H1 (cell line): ENCODE data around the gene ZMIZ1. TPM values are rescaled to one million over a fixed set of nuclear protein-coding genes. Genes with fewer than 3 reads are reported as not detected.

ENCODE experiments used
- CBX8 ChIP-seq: fragments of 300-800, 300-1000 bp; sonication (generic); IDR thresholded peaks from 2 replicates; pipeline ENCODE4 v1.7.1; 2016; ENCODE audit warnings: low read depth, low read length, borderline replicate concordance
- CHD1 ChIP-seq: IDR thresholded peaks from 2 replicates; pipeline ENCODE4 v1.6.1; 2012; ENCODE audit warnings: low read depth, low read length, improper control_type of control experiment
- FOSL1 ChIP-seq: IDR thresholded peaks from 2 replicates; pipeline ENCODE4 v1.6.1; 2011; ENCODE audit warnings: mild to moderate bottlenecking, low read depth, low read length, moderate library complexity; ENCODE audit not compliant: insufficient read depth
- HDAC6 ChIP-seq: IDR thresholded peaks from one replicate; pipeline ENCODE4 v1.7.1; 2012; ENCODE audit warnings: low read depth, mild to moderate bottlenecking, inconsistent platforms, low read length, moderate library complexity
- MAFK ChIP-seq: IDR thresholded peaks from 2 replicates; pipeline ENCODE4 v1.6.1; 2012; ENCODE audit warnings: low read depth, mild to moderate bottlenecking, improper control_type of control experiment, low read length
- PHF8 ChIP-seq: fragments of 200-600 bp; sonication (generic); conservative IDR thresholded peaks from 2 replicates; pipeline ENCODE4 v1.7.1; 2012; ENCODE audit warnings: low read depth, mild to moderate bottlenecking, inconsistent platforms, low read length, moderate library complexity
- SP1 ChIP-seq: IDR thresholded peaks from 2 replicates; pipeline ENCODE4 v1.6.1; 2011; ENCODE audit warnings: low read depth, low read length
- polyA plus RNA-seq, 7 experiments: library from polyadenylated mRNA; depleted of rRNA in 3 of 7; stranded (reverse) in 5 of 7; unstranded in 2 of 7; fragments of >200 nt in 5 of 7; fragments of 200-250 nt in 2 of 7; gene quantifications; 1 replicate in 5 of 7; 2 replicates in 1 of 7; 4 replicates in 1 of 7; pipeline versions ENCODE4 v1.2.1 to v1.2.3, GENCODE V29; 2011 to 2013; ENCODE audit warnings: missing spikeins in 2 of 7, mixed read lengths in 2 of 7
- total RNA-seq: library from RNA; stranded (reverse); fragmentation: NEBNext Ultra II Directional; extraction: Animal tissue kit (Norgen Biotek cat#: 25700); gene quantifications from 2 replicates; pipeline ENCODE4 v1.2.1, GENCODE V29; 2021
- TF ChIP-seq, protein P1 (sequence below): fragments of 300-600 bp; sonication (generic); IDR thresholded peaks from 2 replicates; pipeline ENCODE4 v1.7.1; 2012; ENCODE audit warnings: low read length, moderate library complexity, mild to moderate bottlenecking, inconsistent platforms; ENCODE audit not compliant: insufficient replicate concordance
- TF ChIP-seq, protein P2 (sequence below): IDR thresholded peaks from 2 replicates; pipeline ENCODE4 v1.6.1; 2012; ENCODE audit warnings: inconsistent platforms
- TF ChIP-seq, protein P3 (sequence below): IDR thresholded peaks from 2 replicates; pipeline ENCODE4 v1.6.1; 2011; ENCODE audit warnings: low read depth, mild to moderate bottlenecking, low read length; ENCODE audit not compliant: insufficient read depth

ZMIZ1 gene
- total and polyA plus RNA-seq, 2 of the 8 experiments (the other 6 are each of a cell fraction or from before 2014, with no cell fraction given), result 8.1 to 28.0 TPM

GRCh38 chr10:79173582-79174262, 105.0 kb downstream of the ZMIZ1 start (continued):
- TF ChIP-seq, protein P1, sequence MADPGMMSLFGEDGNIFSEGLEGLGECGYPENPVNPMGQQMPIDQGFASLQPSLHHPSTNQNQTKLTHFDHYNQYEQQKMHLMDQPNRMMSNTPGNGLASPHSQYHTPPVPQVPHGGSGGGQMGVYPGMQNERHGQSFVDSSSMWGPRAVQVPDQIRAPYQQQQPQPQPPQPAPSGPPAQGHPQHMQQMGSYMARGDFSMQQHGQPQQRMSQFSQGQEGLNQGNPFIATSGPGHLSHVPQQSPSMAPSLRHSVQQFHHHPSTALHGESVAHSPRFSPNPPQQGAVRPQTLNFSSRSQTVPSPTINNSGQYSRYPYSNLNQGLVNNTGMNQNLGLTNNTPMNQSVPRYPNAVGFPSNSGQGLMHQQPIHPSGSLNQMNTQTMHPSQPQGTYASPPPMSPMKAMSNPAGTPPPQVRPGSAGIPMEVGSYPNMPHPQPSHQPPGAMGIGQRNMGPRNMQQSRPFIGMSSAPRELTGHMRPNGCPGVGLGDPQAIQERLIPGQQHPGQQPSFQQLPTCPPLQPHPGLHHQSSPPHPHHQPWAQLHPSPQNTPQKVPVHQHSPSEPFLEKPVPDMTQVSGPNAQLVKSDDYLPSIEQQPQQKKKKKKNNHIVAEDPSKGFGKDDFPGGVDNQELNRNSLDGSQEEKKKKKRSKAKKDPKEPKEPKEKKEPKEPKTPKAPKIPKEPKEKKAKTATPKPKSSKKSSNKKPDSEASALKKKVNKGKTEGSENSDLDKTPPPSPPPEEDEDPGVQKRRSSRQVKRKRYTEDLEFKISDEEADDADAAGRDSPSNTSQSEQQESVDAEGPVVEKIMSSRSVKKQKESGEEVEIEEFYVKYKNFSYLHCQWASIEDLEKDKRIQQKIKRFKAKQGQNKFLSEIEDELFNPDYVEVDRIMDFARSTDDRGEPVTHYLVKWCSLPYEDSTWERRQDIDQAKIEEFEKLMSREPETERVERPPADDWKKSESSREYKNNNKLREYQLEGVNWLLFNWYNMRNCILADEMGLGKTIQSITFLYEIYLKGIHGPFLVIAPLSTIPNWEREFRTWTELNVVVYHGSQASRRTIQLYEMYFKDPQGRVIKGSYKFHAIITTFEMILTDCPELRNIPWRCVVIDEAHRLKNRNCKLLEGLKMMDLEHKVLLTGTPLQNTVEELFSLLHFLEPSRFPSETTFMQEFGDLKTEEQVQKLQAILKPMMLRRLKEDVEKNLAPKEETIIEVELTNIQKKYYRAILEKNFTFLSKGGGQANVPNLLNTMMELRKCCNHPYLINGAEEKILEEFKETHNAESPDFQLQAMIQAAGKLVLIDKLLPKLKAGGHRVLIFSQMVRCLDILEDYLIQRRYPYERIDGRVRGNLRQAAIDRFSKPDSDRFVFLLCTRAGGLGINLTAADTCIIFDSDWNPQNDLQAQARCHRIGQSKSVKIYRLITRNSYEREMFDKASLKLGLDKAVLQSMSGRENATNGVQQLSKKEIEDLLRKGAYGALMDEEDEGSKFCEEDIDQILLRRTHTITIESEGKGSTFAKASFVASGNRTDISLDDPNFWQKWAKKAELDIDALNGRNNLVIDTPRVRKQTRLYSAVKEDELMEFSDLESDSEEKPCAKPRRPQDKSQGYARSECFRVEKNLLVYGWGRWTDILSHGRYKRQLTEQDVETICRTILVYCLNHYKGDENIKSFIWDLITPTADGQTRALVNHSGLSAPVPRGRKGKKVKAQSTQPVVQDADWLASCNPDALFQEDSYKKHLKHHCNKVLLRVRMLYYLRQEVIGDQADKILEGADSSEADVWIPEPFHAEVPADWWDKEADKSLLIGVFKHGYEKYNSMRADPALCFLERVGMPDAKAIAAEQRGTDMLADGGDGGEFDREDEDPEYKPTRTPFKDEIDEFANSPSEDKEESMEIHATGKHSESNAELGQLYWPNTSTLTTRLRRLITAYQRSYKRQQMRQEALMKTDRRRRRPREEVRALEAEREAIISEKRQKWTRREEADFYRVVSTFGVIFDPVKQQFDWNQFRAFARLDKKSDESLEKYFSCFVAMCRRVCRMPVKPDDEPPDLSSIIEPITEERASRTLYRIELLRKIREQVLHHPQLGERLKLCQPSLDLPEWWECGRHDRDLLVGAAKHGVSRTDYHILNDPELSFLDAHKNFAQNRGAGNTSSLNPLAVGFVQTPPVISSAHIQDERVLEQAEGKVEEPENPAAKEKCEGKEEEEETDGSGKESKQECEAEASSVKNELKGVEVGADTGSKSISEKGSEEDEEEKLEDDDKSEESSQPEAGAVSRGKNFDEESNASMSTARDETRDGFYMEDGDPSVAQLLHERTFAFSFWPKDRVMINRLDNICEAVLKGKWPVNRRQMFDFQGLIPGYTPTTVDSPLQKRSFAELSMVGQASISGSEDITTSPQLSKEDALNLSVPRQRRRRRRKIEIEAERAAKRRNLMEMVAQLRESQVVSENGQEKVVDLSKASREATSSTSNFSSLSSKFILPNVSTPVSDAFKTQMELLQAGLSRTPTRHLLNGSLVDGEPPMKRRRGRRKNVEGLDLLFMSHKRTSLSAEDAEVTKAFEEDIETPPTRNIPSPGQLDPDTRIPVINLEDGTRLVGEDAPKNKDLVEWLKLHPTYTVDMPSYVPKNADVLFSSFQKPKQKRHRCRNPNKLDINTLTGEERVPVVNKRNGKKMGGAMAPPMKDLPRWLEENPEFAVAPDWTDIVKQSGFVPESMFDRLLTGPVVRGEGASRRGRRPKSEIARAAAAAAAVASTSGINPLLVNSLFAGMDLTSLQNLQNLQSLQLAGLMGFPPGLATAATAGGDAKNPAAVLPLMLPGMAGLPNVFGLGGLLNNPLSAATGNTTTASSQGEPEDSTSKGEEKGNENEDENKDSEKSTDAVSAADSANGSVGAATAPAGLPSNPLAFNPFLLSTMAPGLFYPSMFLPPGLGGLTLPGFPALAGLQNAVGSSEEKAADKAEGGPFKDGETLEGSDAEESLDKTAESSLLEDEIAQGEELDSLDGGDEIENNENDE, result no peak
- TF ChIP-seq, protein P2, sequence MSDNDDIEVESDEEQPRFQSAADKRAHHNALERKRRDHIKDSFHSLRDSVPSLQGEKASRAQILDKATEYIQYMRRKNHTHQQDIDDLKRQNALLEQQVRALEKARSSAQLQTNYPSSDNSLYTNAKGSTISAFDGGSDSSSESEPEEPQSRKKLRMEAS, result no peak
- TF ChIP-seq SP1, result no peak
- no peak for TF ChIP-seq PHF8
- TF ChIP-seq CBX8, result no peak
- no peak for TF ChIP-seq HDAC6
- TF ChIP-seq, protein P3, sequence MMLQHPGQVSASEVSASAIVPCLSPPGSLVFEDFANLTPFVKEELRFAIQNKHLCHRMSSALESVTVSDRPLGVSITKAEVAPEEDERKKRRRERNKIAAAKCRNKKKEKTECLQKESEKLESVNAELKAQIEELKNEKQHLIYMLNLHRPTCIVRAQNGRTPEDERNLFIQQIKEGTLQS, result no peak
- TF ChIP-seq CHD1, result no peak
- no peak for TF ChIP-seq FOSL1
- no peak for TF ChIP-seq MAFK
